Kidney (tissue), 14 donors: ENCODE measurements around the gene KLF13. TPM values are rescaled to one million over a fixed set of nuclear protein-coding genes. Genes with fewer than 3 reads are reported as not detected.

ENCODE experiments used
- DNase-seq, 5 donors: peaks; one replicate each; pipeline ENCODE4 v3.0.0-alpha.2; 2013 to 2020
- FAIRE-seq: peaks from 2 replicates; lab custom pipeline; 2012; peaks lifted over from hg19 to GRCh38; lab: Jason Lieb, UNC
- H3K27ac ChIP-seq, 2 donors: one replicate each; pipeline ENCODE4 v1.7.0; 2013; ENCODE audit warnings: low read depth in 2 of 2, low read length in 2 of 2, inconsistent platforms in 1 of 2
- H3K27me3 ChIP-seq: one replicate; pipeline ENCODE4 v1.7.1; 2013; ENCODE audit warnings: low read length, inconsistent platforms; ENCODE audit not compliant: control insufficient read depth, insufficient read depth
- H3K36me3 ChIP-seq, 3 donors: one replicate each; pipeline versions ENCODE4 v1.7.0 to v1.7.1; 2013; ENCODE audit warnings: low read length in 3 of 3, control low read depth in 1 of 3, inconsistent platforms in 1 of 3; ENCODE audit not compliant: insufficient read depth in 3 of 3, control insufficient read depth in 2 of 3
- H3K4me1 ChIP-seq, 3 donors: one replicate each; pipeline versions ENCODE4 v1.7.0 to v1.7.1; 2013; ENCODE audit warnings: low read length in 3 of 3, inconsistent platforms in 1 of 3, low read depth in 1 of 3; ENCODE audit not compliant: control insufficient read depth in 2 of 3, insufficient read depth in 2 of 3
- H3K4me3 ChIP-seq, 3 donors: one replicate each; pipeline versions ENCODE4 v1.7.0 to v1.8.1; 2013; ENCODE audit warnings: low read length in 3 of 3, control low read depth in 1 of 3, inconsistent platforms in 1 of 3
- H3K9ac ChIP-seq, 3 donors: one replicate each; pipeline versions ENCODE4 v1.7.0 to v1.7.1; 2013; ENCODE audit warnings: low read length in 3 of 3, control low read depth in 1 of 3, inconsistent platforms in 1 of 3
- H3K9me3 ChIP-seq, 3 donors: one replicate each; pipeline versions ENCODE4 v1.7.0 to v1.7.1; 2013; ENCODE audit warnings: low read length in 3 of 3, control low read depth in 1 of 3, inconsistent platforms in 1 of 3; ENCODE audit not compliant: control insufficient read depth in 2 of 3, insufficient read depth in 1 of 3
- intact Hi-C: fragments of 100-400 bp; cut with DNase I; formaldehyde crosslinking; loops from one replicate; pipeline ENCODE4 v1.11.1; 2022
- polyA plus RNA-seq: library from polyadenylated mRNA; stranded (reverse); fragments of 350-450 nt; fragmentation: Illumina TruSeq; extraction: RNeasy Lipid Tissue Mini Kit (QIAGEN cat#74804); gene quantifications from one replicate; pipeline ENCODE4 v1.2.3, GENCODE V29; 2014; ENCODE audit warnings: low read depth, low replicate concordance; ENCODE audit not compliant: insufficient read depth
- total RNA-seq: library from RNA; stranded (reverse); fragmentation: NEBNext Ultra II Directional; extraction: Animal tissue kit (Norgen Biotek cat#: 25700); gene quantifications from one replicate; pipeline ENCODE4 v1.2.1, GENCODE V29; 2021
- TF ChIP-seq, protein P1 (sequence below): IDR thresholded peaks from 3 replicates; pipeline ENCODE4 v1.5.1; 2012; ENCODE audit warnings: mild to moderate bottlenecking, moderate library complexity, borderline replicate concordance; ENCODE audit not compliant: insufficient read depth; ENCODE audit errors: extremely low read depth
- donor health status: control.
- donor health status: control.
- donor health status: control.
- donor health status: control.
- donor health status: control.
- donor health status: DM: yes; HTN: yes; CAD: no.
- donor health status: Normal renal cell carcinoma (clear cell type).

KLF13 gene
- total and polyA plus RNA-seq, 2 donors from 2014 or later = 55.5 to 123 TPM

DNA sequence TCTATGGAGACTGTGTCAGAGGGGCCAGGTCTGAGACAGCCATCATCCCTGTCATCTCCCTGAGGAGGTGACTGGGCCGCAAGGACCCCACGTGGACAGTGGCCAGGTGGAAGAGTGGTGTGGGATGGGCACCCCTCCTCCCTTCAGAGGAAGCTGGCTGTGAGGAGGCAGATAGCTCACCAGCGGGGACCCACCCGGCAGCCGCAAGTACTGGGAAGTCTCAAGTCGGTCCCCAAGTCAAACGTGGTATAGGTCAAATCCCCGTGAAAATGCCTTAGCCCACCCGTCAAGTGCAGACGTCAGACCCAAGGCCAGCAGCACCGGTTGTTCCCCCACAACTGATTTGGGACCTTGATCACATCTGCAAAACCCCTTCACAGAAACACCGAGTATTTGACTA is 12.3 kb upstream of the KLF13 start:
- FAIRE-seq = no peak
- no peaks in the 10 kb centered on the region for H3K36me3 ChIP-seq

GRCh38 chr15:31316135-31316795 is 10.4 kb upstream of the KLF13 start:
- Histone ChIP-seq H3K9ac (no peak overlapping the region), H3K36me3 (no peaks in the 10 kb centered on the region), H3K27me3 (no peaks in the 10 kb centered on the region), H3K4me3 (no peak overlapping the region), H3K27ac (no peak overlapping the region), H3K9me3 (peaks cover 0 to 10% (median 0%) of the 10 kb centered on the region in 3 donors), H3K4me1 (no peaks in the 10 kb centered on the region)
- intact Hi-C loops = no loop called here
- FAIRE-seq = no peak
- DNase-seq = no peak
- TF ChIP-seq, protein P1, sequence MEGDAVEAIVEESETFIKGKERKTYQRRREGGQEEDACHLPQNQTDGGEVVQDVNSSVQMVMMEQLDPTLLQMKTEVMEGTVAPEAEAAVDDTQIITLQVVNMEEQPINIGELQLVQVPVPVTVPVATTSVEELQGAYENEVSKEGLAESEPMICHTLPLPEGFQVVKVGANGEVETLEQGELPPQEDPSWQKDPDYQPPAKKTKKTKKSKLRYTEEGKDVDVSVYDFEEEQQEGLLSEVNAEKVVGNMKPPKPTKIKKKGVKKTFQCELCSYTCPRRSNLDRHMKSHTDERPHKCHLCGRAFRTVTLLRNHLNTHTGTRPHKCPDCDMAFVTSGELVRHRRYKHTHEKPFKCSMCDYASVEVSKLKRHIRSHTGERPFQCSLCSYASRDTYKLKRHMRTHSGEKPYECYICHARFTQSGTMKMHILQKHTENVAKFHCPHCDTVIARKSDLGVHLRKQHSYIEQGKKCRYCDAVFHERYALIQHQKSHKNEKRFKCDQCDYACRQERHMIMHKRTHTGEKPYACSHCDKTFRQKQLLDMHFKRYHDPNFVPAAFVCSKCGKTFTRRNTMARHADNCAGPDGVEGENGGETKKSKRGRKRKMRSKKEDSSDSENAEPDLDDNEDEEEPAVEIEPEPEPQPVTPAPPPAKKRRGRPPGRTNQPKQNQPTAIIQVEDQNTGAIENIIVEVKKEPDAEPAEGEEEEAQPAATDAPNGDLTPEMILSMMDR = no peak

More for the DNA sequence above, 12.3 kb upstream of the KLF13 start:
- no peaks in the 10 kb centered on the region for H3K4me1 ChIP-seq
- peaks cover 0 to 10% (median 0%) of the 10 kb centered on the region in 3 donors for H3K9me3 ChIP-seq
- H3K9ac ChIP-seq = no peak overlapping the region
- H3K27me3 ChIP-seq = no peaks in the 10 kb centered on the region
- intact Hi-C loops = no loop called here
- TF ChIP-seq, protein P1 = no peak
- no peak overlapping the region for H3K27ac ChIP-seq
- peak in 1 of 5 donors; percentile 31 for DNase-seq
- H3K4me3 ChIP-seq = no peak overlapping the region

DNA sequence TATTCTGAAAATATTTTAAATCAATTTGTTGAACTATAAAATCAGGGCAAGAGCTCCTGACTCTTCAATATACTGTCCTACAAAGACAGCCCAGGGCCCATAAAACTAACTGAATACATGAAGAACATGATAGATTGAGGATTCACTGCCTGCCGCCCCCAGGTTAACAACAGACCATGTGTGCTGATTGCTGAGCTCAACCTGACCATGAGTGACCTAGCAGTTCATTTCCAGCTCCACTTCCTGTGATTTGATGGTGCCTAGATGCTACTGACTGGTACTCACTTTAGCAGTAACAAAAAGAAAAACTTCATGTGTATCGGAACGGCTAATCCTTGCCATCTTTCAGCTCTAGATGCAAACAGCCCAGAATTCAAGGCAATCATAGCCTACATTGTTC is 9.6 kb upstream of the KLF13 start:
- Histone ChIP-seq H3K27ac (no peak overlapping the region), H3K27me3 (no peaks in the 10 kb centered on the region), H3K9ac (no peak overlapping the region), H3K4me1 (no peaks in the 10 kb centered on the region), H3K4me3 (no peak overlapping the region), H3K9me3 (peaks cover 0 to 10% (median 0%) of the 10 kb centered on the region in 3 donors), H3K36me3 (no peaks in the 10 kb centered on the region)
- intact Hi-C loops = no loop called here
- no peak for FAIRE-seq
- TF ChIP-seq, protein P1 = no peak
- no peak for DNase-seq
